Measurements from ENCODE around the gene COL15A1.

DNA sequence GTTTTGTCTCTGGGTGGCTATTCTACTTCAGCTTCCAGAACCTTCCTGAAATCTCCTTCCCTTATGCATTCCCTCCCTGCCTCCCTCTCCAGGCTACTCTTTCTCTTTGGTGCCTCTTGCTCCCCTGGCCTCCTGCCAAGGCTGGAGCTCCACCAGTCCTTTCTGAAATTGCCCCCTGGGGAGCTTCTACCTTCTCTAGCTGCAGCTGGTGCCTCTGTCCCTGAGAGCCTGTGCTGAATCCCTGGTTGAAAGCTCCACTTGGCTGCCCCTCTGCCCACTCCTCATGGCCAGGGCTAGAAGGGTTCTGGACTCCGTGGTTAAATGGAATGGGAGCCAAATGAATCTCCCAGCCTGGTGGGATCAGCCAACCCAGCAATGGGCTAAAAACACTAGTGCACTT is 80.1 kb downstream of the COL15A1 start:
- TF ChIP-seq LEF1 (IDR thresholded peaks at IDR 0.05; ENCODE audit: borderline replicate concordance) (no peak), HDGF (IDR thresholded peaks at IDR 0.05; ENCODE audit: borderline replicate concordance) (no peak), ZNF384 (IDR thresholded peaks at IDR 0.05) (no peak), FOXM1 (IDR thresholded peaks at IDR 0.05; ENCODE audit: borderline replicate concordance) (no peak), SUZ12 (IDR thresholded peaks at IDR 0.05) (no peak)
